Fibroblast of lung (primary cell): ENCODE results near the gene PCBD1. TPM values are rescaled to one million over a fixed set of nuclear protein-coding genes. Genes with fewer than 3 reads are reported as not detected.

Experiments used
- DNase-seq, 2 donors: peaks; one replicate each; pipeline versions ENCODE4 v3.0.0 to v3.0.0-alpha.2; 2010; ENCODE audit warnings: low read depth in 2 of 2
- H2AFZ ChIP-seq: 2 replicates; pipeline ENCODE4 v1.5.1; 2012; ENCODE audit warnings: low read length, control low read depth, inconsistent platforms
- H3K27ac ChIP-seq: 2 replicates; pipeline ENCODE4 v1.5.1; 2011; ENCODE audit warnings: low read length, control low read depth; ENCODE audit not compliant: insufficient read depth
- H3K27me3 ChIP-seq: 2 replicates; pipeline ENCODE4 v1.5.1; 2011; ENCODE audit warnings: mild to moderate bottlenecking, low read length; ENCODE audit not compliant: control insufficient read depth, insufficient read depth
- H3K36me3 ChIP-seq: 2 replicates; pipeline ENCODE4 v1.5.1; 2011; ENCODE audit warnings: low read length; ENCODE audit not compliant: control insufficient read depth, insufficient read depth
- H3K4me1 ChIP-seq: 2 replicates; pipeline ENCODE4 v1.5.1; 2011; ENCODE audit warnings: low read length; ENCODE audit not compliant: control insufficient read depth, insufficient read depth; ENCODE audit errors: extremely low read depth
- H3K4me2 ChIP-seq: 2 replicates; pipeline ENCODE4 v1.5.1; 2011; ENCODE audit warnings: low read length, control low read depth; ENCODE audit not compliant: insufficient read depth; ENCODE audit errors: extremely low read depth
- H3K4me3 ChIP-seq, 4 experiments: fragments of 200-600 bp in 1 of 4; sonication (generic) in 1 of 4; replicated peaks in 1 of 4; 2 replicates each; pipeline ENCODE4 v1.5.1; 2011 to 2016; ENCODE audit warnings: low read length in 4 of 4, low read depth in 3 of 4, mild to moderate bottlenecking in 3 of 4, control low read depth in 2 of 4, inconsistent platforms in 1 of 4, mixed read lengths in 1 of 4; ENCODE audit not compliant: insufficient read depth in 1 of 4; ENCODE audit errors: control extremely low read depth in 1 of 4
- H3K79me2 ChIP-seq: 2 replicates; pipeline ENCODE4 v1.5.1; 2012; ENCODE audit warnings: mild to moderate bottlenecking, low read length, inconsistent platforms; ENCODE audit not compliant: control insufficient read depth, insufficient read depth
- H3K9ac ChIP-seq: 2 replicates; pipeline ENCODE4 v1.5.1; 2011; ENCODE audit warnings: mild to moderate bottlenecking, low read length, control low read depth; ENCODE audit not compliant: insufficient read depth
- H3K9me3 ChIP-seq: 2 replicates; pipeline ENCODE4 v1.5.1; 2012; ENCODE audit warnings: low read depth, low read length; ENCODE audit not compliant: control insufficient read depth, insufficient read depth
- H4K20me1 ChIP-seq: 2 replicates; pipeline ENCODE4 v1.5.1; 2011; ENCODE audit warnings: low read length; ENCODE audit not compliant: control insufficient read depth, insufficient read depth; ENCODE audit errors: extremely low read depth
- EZH2 ChIP-seq: IDR thresholded peaks from 2 replicates; pipeline ENCODE4 v1.5.1; 2012; ENCODE audit warnings: low read length, control low read depth, mild to moderate bottlenecking; ENCODE audit errors: missing control alignments
- polyA plus RNA-seq, 2 donors: library from polyadenylated mRNA; depleted of rRNA in 1 of 2; stranded (reverse) in 1 of 2; unstranded in 1 of 2; fragments of >200 nt; gene quantifications; 2 replicates each; pipeline ENCODE4 v1.2.1, GENCODE V29; 2011 to 2012; ENCODE audit warnings: missing spikeins in 1 of 2
- total RNA-seq: library from RNA; depleted of rRNA; stranded (reverse); fragments of >200 nt; gene quantifications from 2 replicates; pipeline ENCODE4 v1.2.1, GENCODE V29; 2014
- TF ChIP-seq, protein P1 (sequence below), 2 donors: IDR thresholded peaks in 1 of 2; conservative IDR thresholded peaks in 1 of 2; 1 replicate in 1 of 2; 2 replicates in 1 of 2; pipeline ENCODE4 v1.5.1; 2011 to 2012; ENCODE audit warnings: low read length in 2 of 2, control low read depth in 1 of 2, inconsistent platforms in 1 of 2, low read depth in 1 of 2, mild to moderate bottlenecking in 1 of 2

PCBD1 gene
- total and polyA plus RNA-seq, 2 donors (not counting 1 experiment from before 2014, with no cell fraction given) = 31.2 to 46.6 TPM

- no peak overlapping the region for H2AFZ ChIP-seq
- DNase-seq = no peak
- H3K4me2 ChIP-seq = no peak overlapping the region
- no peak overlapping the region for H3K4me3 ChIP-seq
- H3K9me3 ChIP-seq = no peaks in the 10 kb centered on the region
- H3K36me3 ChIP-seq = no peaks in the 10 kb centered on the region
- H3K9ac ChIP-seq = no peak overlapping the region
- no peaks in the 10 kb centered on the region for H3K4me1 ChIP-seq
- H4K20me1 ChIP-seq = no peaks in the 10 kb centered on the region
- peaks cover 12% of the 10 kb centered on the region for H3K27me3 ChIP-seq
- H3K79me2 ChIP-seq = no peaks in the 10 kb centered on the region
- no peak overlapping the region for H3K27ac ChIP-seq
- TF ChIP-seq, protein P1, sequence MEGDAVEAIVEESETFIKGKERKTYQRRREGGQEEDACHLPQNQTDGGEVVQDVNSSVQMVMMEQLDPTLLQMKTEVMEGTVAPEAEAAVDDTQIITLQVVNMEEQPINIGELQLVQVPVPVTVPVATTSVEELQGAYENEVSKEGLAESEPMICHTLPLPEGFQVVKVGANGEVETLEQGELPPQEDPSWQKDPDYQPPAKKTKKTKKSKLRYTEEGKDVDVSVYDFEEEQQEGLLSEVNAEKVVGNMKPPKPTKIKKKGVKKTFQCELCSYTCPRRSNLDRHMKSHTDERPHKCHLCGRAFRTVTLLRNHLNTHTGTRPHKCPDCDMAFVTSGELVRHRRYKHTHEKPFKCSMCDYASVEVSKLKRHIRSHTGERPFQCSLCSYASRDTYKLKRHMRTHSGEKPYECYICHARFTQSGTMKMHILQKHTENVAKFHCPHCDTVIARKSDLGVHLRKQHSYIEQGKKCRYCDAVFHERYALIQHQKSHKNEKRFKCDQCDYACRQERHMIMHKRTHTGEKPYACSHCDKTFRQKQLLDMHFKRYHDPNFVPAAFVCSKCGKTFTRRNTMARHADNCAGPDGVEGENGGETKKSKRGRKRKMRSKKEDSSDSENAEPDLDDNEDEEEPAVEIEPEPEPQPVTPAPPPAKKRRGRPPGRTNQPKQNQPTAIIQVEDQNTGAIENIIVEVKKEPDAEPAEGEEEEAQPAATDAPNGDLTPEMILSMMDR (conservative IDR thresholded peaks at IDR 0.05 in 1 of 2, IDR thresholded peaks at IDR 0.05 in 1 of 2; ENCODE audit: low read depth in 1 of 2, low read length in 2 of 2) = no peak
- no peak for TF ChIP-seq EZH2
Measured at GRCh38 chr10:70908406-70909296, 20.3 kb upstream of the PCBD1 start.

- Histone ChIP-seq H3K9me3 (no peaks in the 10 kb centered on the region), H3K36me3 (no peaks in the 10 kb centered on the region), H2AFZ (no peak overlapping the region), H3K4me2 (no peak overlapping the region), H3K4me3 (no peak overlapping the region), H3K79me2 (no peaks in the 10 kb centered on the region), H4K20me1 (no peaks in the 10 kb centered on the region), H3K4me1 (no peaks in the 10 kb centered on the region), H3K27me3 (peaks cover 8% of the 10 kb centered on the region), H3K9ac (no peak overlapping the region), H3K27ac (no peak overlapping the region)
- TF ChIP-seq, protein P1 (conservative IDR thresholded peaks at IDR 0.05 in 1 of 2, IDR thresholded peaks at IDR 0.05 in 1 of 2; ENCODE audit: low read depth in 1 of 2, low read length in 2 of 2) = no peak
- no peak for TF ChIP-seq EZH2
- no peak for DNase-seq
Measured at GRCh38 chr10:70907637-70908405, 19.5 kb upstream of the PCBD1 start.

DNA sequence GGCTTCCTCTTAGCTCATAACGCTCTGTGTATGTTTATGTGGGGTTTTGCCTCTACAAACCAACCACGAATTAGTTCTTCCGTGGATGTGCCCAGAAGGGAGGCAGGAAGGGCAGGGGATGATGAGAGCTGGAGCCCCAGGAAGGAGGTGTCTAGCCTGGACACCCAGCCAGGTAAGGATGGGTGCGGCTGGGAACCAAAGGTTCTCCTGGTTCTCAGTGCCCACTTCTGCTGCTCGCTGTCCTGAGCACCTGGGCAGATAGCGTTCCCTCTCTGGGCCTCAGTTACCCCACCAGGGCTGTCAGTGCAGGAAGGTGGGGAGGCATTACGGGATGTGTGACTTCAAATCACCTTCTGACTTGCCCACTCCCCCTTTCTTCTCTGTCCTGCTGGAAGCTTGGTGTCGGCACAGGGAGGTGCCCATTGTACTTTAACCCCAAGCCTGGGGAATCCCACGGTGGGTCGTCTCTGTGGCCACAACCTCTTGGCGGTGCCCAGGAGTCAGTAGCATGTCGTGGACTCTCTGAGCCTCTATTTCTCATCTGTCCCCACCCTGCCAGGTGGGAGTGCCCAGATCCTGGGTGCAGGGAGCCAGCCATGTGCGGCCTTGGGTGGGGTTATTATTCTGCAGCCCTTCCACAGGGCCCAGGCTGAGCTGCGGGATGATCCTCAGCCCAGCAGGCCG is 18.7 kb upstream of the PCBD1 start:
- Histone ChIP-seq H3K27me3 (peaks cover 8% of the 10 kb centered on the region), H3K36me3 (no peaks in the 10 kb centered on the region), H3K9me3 (no peaks in the 10 kb centered on the region), H2AFZ (no peak overlapping the region), H3K79me2 (no peaks in the 10 kb centered on the region), H3K4me1 (no peaks in the 10 kb centered on the region), H3K4me2 (no peak overlapping the region), H4K20me1 (no peaks in the 10 kb centered on the region), H3K27ac (no peak overlapping the region), H3K9ac (no peak overlapping the region), H3K4me3 (no peak overlapping the region)
- TF ChIP-seq, protein P1 (conservative IDR thresholded peaks at IDR 0.05 in 1 of 2, IDR thresholded peaks at IDR 0.05 in 1 of 2; ENCODE audit: low read depth in 1 of 2, low read length in 2 of 2) = no peak
- TF ChIP-seq EZH2 = no peak
- no peak for DNase-seq
